ENCODE results near the gene SP8. TPM values are rescaled to one million over a fixed set of nuclear protein-coding genes. Genes with fewer than 3 reads are reported as not detected.

SP8 gene
- total and polyA plus RNA-seq, 2 experiments from 2014 or later: not detected

GRCh38 chr7:20786049-20786412 is 655 bp downstream of the SP8 start:
- Histone ChIP-seq H3K27ac (no peak overlapping the region), H3K36me3 (ENCODE audit: low read depth) (no peaks in the 10 kb centered on the region), H3K9me2 (ENCODE audit: insufficient read depth) (no peaks in the 10 kb centered on the region), H3K4me2 (ENCODE audit: unreplicated experiment) (peak overlapping the region; percentile 38), H3K4me3 (peak overlapping the region; percentile 53), H2AFZ (peak overlapping the region; percentile 49; the same call in 1 of the 2 replicates), H3K9ac (no peak overlapping the region), H4K20me1 (ENCODE audit: insufficient read depth) (no peaks in the 10 kb centered on the region), H3K4me1 (ENCODE audit: insufficient read depth) (no peaks in the 10 kb centered on the region), H3K27me3 (replicated peaks; ENCODE audit: insufficient read depth) (peaks cover 94% of the 10 kb centered on the region), H3F3A (ENCODE audit: insufficient read depth) (no peaks in the 10 kb centered on the region), H3K9me3 (ENCODE audit: low read depth) (no peaks in the 10 kb centered on the region), H3K79me2 (ENCODE audit: insufficient read depth) (no peaks in the 10 kb centered on the region)
- WGBS, 2 experiments (ENCODE audit: low coverage in 1 of 2, low lambda C conversion rate in 2 of 2, missing lambda C conversion rate in 2 of 2): 19 to 20% methylated on average over 10 of the region's 10 CpGs
- in situ Hi-C loops (cut with MboI): loop anchor here (25.0 kb wide), 1 partner anchor 1226 kb away; no protein-coding TSS in a partner anchor
- TF ChIP-seq EZH2phosphoT487 (IDR thresholded peaks at IDR 0.05; ENCODE audit: insufficient read depth, low read depth) (no peak; the same call in 1 of the 2 replicates), EZH2 (IDR thresholded peaks at IDR 0.05; ENCODE audit: insufficient read depth, poor library complexity, severe bottlenecking) (no peak)
- DNase-seq: no peak

- no peak for TF ChIP-seq EZH2phosphoT487 (IDR thresholded peaks at IDR 0.05; ENCODE audit: insufficient read depth, low read depth)
- peak; percentile 65 for TF ChIP-seq EZH2 (IDR thresholded peaks at IDR 0.05; ENCODE audit: insufficient read depth, poor library complexity, severe bottlenecking)
- Histone ChIP-seq H3K27ac (no peak overlapping the region), H3K4me2 (ENCODE audit: unreplicated experiment) (peak overlapping the region; percentile 47), H4K20me1 (ENCODE audit: insufficient read depth) (no peaks in the 10 kb centered on the region), H3K4me1 (ENCODE audit: insufficient read depth) (no peaks in the 10 kb centered on the region), H3K9me3 (ENCODE audit: low read depth) (no peaks in the 10 kb centered on the region), H3K27me3 (replicated peaks; ENCODE audit: insufficient read depth) (peaks cover 95% of the 10 kb centered on the region), H3F3A (ENCODE audit: insufficient read depth) (no peaks in the 10 kb centered on the region), H3K9me2 (ENCODE audit: insufficient read depth) (no peaks in the 10 kb centered on the region), H3K79me2 (ENCODE audit: insufficient read depth) (no peaks in the 10 kb centered on the region), H3K9ac (no peak overlapping the region), H2AFZ (peak overlapping the region; percentile 49), H3K36me3 (ENCODE audit: low read depth) (no peaks in the 10 kb centered on the region), H3K4me3 (peak overlapping the region; percentile 53)
- DNase-seq: peak; percentile 47
- WGBS, 2 experiments (ENCODE audit: low coverage in 1 of 2, low lambda C conversion rate in 2 of 2, missing lambda C conversion rate in 2 of 2): 3 to 4% methylated on average over 25 to 76 of the region's 89 CpGs
- in situ Hi-C loops (cut with MboI): loop anchor here (25.0 kb wide), 1 partner anchor 1227 kb away; no protein-coding TSS in a partner anchor
Observed at GRCh38 chr7:20785157-20786048, 1.3 kb downstream of the SP8 start.

- Histone ChIP-seq H3K9me2 (ENCODE audit: insufficient read depth) (no peaks in the 10 kb centered on the region), H3K9me3 (ENCODE audit: low read depth) (no peaks in the 10 kb centered on the region), H3K4me2 (ENCODE audit: unreplicated experiment) (peak overlapping the region; percentile 47), H3K9ac (no peak overlapping the region), H3K36me3 (ENCODE audit: low read depth) (no peaks in the 10 kb centered on the region), H3K4me1 (ENCODE audit: insufficient read depth) (no peaks in the 10 kb centered on the region), H3K27me3 (replicated peaks; ENCODE audit: insufficient read depth) (peaks cover 95% of the 10 kb centered on the region), H3K79me2 (ENCODE audit: insufficient read depth) (no peaks in the 10 kb centered on the region), H4K20me1 (ENCODE audit: insufficient read depth) (no peaks in the 10 kb centered on the region), H3F3A (ENCODE audit: insufficient read depth) (no peaks in the 10 kb centered on the region), H2AFZ (peak overlapping the region; percentile 49), H3K4me3 (peak overlapping the region; percentile 53; the same call in 1 of the 2 replicates), H3K27ac (no peak overlapping the region)
- peak; percentile 46 for DNase-seq
- 6 to 9% methylated on average over 65 to 77 of the region's 93 CpGs for WGBS, 2 experiments (ENCODE audit: low coverage in 1 of 2, low lambda C conversion rate in 2 of 2, missing lambda C conversion rate in 2 of 2)
- in situ Hi-C loops (cut with MboI): loop anchor here (25.0 kb wide), 1 partner anchor 1228 kb away; no protein-coding TSS in a partner anchor
- TF ChIP-seq EZH2 (IDR thresholded peaks at IDR 0.05; ENCODE audit: insufficient read depth, poor library complexity, severe bottlenecking) (no peak), EZH2phosphoT487 (IDR thresholded peaks at IDR 0.05; ENCODE audit: insufficient read depth, low read depth) (no peak)
Observed at GRCh38 chr7:20784388-20785156, 2.1 kb downstream of the SP8 start.

- Histone ChIP-seq H3K9me3 (ENCODE audit: low read depth) (no peaks in the 10 kb centered on the region), H3K79me2 (ENCODE audit: insufficient read depth) (no peaks in the 10 kb centered on the region), H3K4me1 (ENCODE audit: insufficient read depth) (no peaks in the 10 kb centered on the region), H3K9me2 (ENCODE audit: insufficient read depth) (no peaks in the 10 kb centered on the region), H2AFZ (peak overlapping the region; percentile 27), H3F3A (ENCODE audit: insufficient read depth) (no peaks in the 10 kb centered on the region), H3K27me3 (replicated peaks; ENCODE audit: insufficient read depth) (peaks cover 96% of the 10 kb centered on the region), H3K27ac (no peak overlapping the region), H4K20me1 (ENCODE audit: insufficient read depth) (no peaks in the 10 kb centered on the region), H3K9ac (no peak overlapping the region), H3K4me3 (peak overlapping the region; percentile 12; the same call in 1 of the 2 replicates), H3K4me2 (ENCODE audit: unreplicated experiment) (peak overlapping the region; percentile 44), H3K36me3 (ENCODE audit: low read depth) (no peaks in the 10 kb centered on the region)
- in situ Hi-C loops (cut with MboI): loop anchor here (25.0 kb wide), 1 partner anchor 1228 kb away; no protein-coding TSS in a partner anchor
- no peak for TF ChIP-seq EZH2 (IDR thresholded peaks at IDR 0.05; ENCODE audit: insufficient read depth, poor library complexity, severe bottlenecking)
- 0 out of 2 replicates have a peak, but pooled peaks have one; percentile 70 for TF ChIP-seq EZH2phosphoT487 (IDR thresholded peaks at IDR 0.05; ENCODE audit: insufficient read depth, low read depth)
- 3% methylated on average over 35 to 42 of the region's 49 CpGs for WGBS, 2 experiments (ENCODE audit: low coverage in 1 of 2, low lambda C conversion rate in 2 of 2, missing lambda C conversion rate in 2 of 2)
- DNase-seq: peak; percentile 45
Observed at GRCh38 chr7:20783700-20784387, 2.8 kb downstream of the SP8 start.

All from GM23248 (cell line).